Umbilical cord (tissue), 2 donors: ENCODE results near the gene LCE5A. TPM values are rescaled to one million over a fixed set of nuclear protein-coding genes. Genes with fewer than 3 reads are reported as not detected.
A peak's percentile ranks its signal among the peaks of the same experiment; 100 is the strongest.
"Not testable (repeated sequence)": the region's sequence is repeated elsewhere in the genome, so short reads cannot be mapped to it uniquely, and the experiment has no call there.

Experiments
- DNase-seq: peaks from one replicate; pipeline ENCODE4 v3.0.0-alpha.2; 2015; ENCODE audit warnings: low spot score
- total RNA-seq: library from RNA; depleted of rRNA; stranded (reverse); fragments of >200 nt; gene quantifications from one replicate; pipeline ENCODE4 v1.2.3, GENCODE V29; 2014; ENCODE audit warnings: low replicate concordance; ENCODE audit not compliant: insufficient read depth

LCE5A gene
- not detected for total RNA-seq

GRCh38 chr1:152510503-152510902 lies at the start of gene LCE5A:
Gene LCE5A (plus strand): TSS chr1:152510803. CDS start chr1:152511535, 732 bp downstream.
- DNase-seq, result no peak

- peak; percentile 36 for DNase-seq
Measured at GRCh38 chr1:152461544-152461943, 49.1 kb upstream of the LCE5A start.

GRCh38 chr1:152462636-152463035 lies 48.0 kb upstream of the LCE5A start:
- no peak for DNase-seq

GRCh38 chr1:152466217-152466616 lies 44.4 kb upstream of the LCE5A start:
- DNase-seq, result no peak

- no peak for DNase-seq
Measured at GRCh38 chr1:152473887-152474537, 36.6 kb upstream of the LCE5A start.

- no peak for DNase-seq
Measured at GRCh38 chr1:152479792-152480595, 30.6 kb upstream of the LCE5A start.

GRCh38 chr1:152481869-152482664 lies 28.5 kb upstream of the LCE5A start:
- DNase-seq, result no peak

- no peak for DNase-seq
Measured at GRCh38 chr1:152486400-152487006, 24.1 kb upstream of the LCE5A start.

GRCh38 chr1:152487871-152488270 lies 22.7 kb upstream of the LCE5A start:
- DNase-seq, result no peak

- not testable (repeated sequence) for DNase-seq
Measured at GRCh38 chr1:152491537-152491936, 19.1 kb upstream of the LCE5A start.

- no peak for DNase-seq
Measured at GRCh38 chr1:152495066-152495675, 15.4 kb upstream of the LCE5A start.

- no peak for DNase-seq
Measured at GRCh38 chr1:152497273-152497672, 13.3 kb upstream of the LCE5A start.

- DNase-seq, result no peak
Measured at GRCh38 chr1:152501704-152502103, 8.9 kb upstream of the LCE5A start.

- DNase-seq, result peak; percentile 5
Measured at GRCh38 chr1:152502496-152503180, 8.0 kb upstream of the LCE5A start.

GRCh38 chr1:152505083-152505482 lies 5.5 kb upstream of the LCE5A start:
- no peak for DNase-seq

GRCh38 chr1:152506899-152507498 lies 3.6 kb upstream of the LCE5A start:
- DNase-seq, result no peak

- no peak for DNase-seq
Measured at GRCh38 chr1:152511596-152511995, 993 bp downstream of the LCE5A start.

- no peak for DNase-seq
Measured at GRCh38 chr1:152513081-152513480, 2.5 kb downstream of the LCE5A start.

GRCh38 chr1:152514715-152515433 lies 4.3 kb downstream of the LCE5A start:
- DNase-seq, result no peak

- no peak for DNase-seq
Measured at GRCh38 chr1:152515434-152515783, 4.8 kb downstream of the LCE5A start.
